Activated T-cell treated with anti-CD3 and anti-CD28 coated beads, Interleukin-2, amount 50 U/mL, for 24 hours (primary cell): Measurements from ENCODE around the gene IL1RN.

Experiments used
- DNase-seq: peaks from one replicate; pipeline ENCODE4 v3.0.0-alpha.2; 2020
- H3K27ac Mint-ChIP-seq: 2 replicates; pipeline ENCODE4 v1.8.0; 2020; ENCODE audit warnings: mild to moderate bottlenecking, mixed read lengths
- H3K27me3 Mint-ChIP-seq: 2 replicates; pipeline ENCODE4 v1.8.0; 2020; ENCODE audit warnings: mixed read lengths
- H3K36me3 Mint-ChIP-seq: 2 replicates; pipeline ENCODE4 v1.8.0; 2020; ENCODE audit warnings: low read depth, mixed read lengths
- H3K4me1 Mint-ChIP-seq: 2 replicates; pipeline ENCODE4 v1.8.0; 2020; ENCODE audit warnings: low read depth, mixed read lengths
- H3K4me3 Mint-ChIP-seq: 2 replicates; pipeline ENCODE4 v1.8.0; 2020; ENCODE audit warnings: mild to moderate bottlenecking, moderate library complexity, mixed read lengths
- H3K9me3 Mint-ChIP-seq: 2 replicates; pipeline ENCODE4 v1.8.0; 2020; ENCODE audit warnings: mixed read lengths

Gene IL1RN

GRCh38 chr2:113164215-113164929 is 37.0 kb downstream of the IL1RN start:
- Mint-ChIP-seq H3K4me1 (peaks cover 47% of the 10 kb centered on the region), H3K9me3 (no peaks in the 10 kb centered on the region), H3K27me3 (no peaks in the 10 kb centered on the region), H3K4me3 (no peak overlapping the region), H3K27ac (no peak overlapping the region), H3K36me3 (no peaks in the 10 kb centered on the region)
- DNase-seq = no peak

GRCh38 chr2:113164930-113165585 is 37.7 kb downstream of the IL1RN start:
- Mint-ChIP-seq H3K27ac (no peak overlapping the region), H3K4me3 (no peak overlapping the region), H3K27me3 (no peaks in the 10 kb centered on the region), H3K36me3 (peaks cover 3% of the 10 kb centered on the region), H3K4me1 (peaks cover 52% of the 10 kb centered on the region), H3K9me3 (peaks cover 4% of the 10 kb centered on the region)
- DNase-seq = no peak

- Mint-ChIP-seq H3K4me1 (peaks cover 57% of the 10 kb centered on the region), H3K36me3 (peaks cover 6% of the 10 kb centered on the region), H3K4me3 (no peak overlapping the region), H3K27ac (peak overlapping the region; percentile 98), H3K27me3 (no peaks in the 10 kb centered on the region), H3K9me3 (peaks cover 7% of the 10 kb centered on the region)
- no peak for DNase-seq
Measured at GRCh38 chr2:113166187-113166645, 38.8 kb downstream of the IL1RN start.

GRCh38 chr2:113167115-113167932 is 39.9 kb downstream of the IL1RN start:
- Mint-ChIP-seq H3K4me3 (peak overlapping the region; percentile 63), H3K36me3 (peaks cover 13% of the 10 kb centered on the region), H3K9me3 (peaks cover 10% of the 10 kb centered on the region), H3K27ac (peak overlapping the region; percentile 98), H3K27me3 (no peaks in the 10 kb centered on the region), H3K4me1 (peaks cover 67% of the 10 kb centered on the region)
- peak; percentile 73 for DNase-seq

- Mint-ChIP-seq H3K9me3 (peaks cover 10% of the 10 kb centered on the region), H3K4me3 (peak overlapping the region; percentile 46), H3K27ac (peak overlapping the region; percentile 98), H3K36me3 (peaks cover 13% of the 10 kb centered on the region), H3K4me1 (peaks cover 67% of the 10 kb centered on the region), H3K27me3 (no peaks in the 10 kb centered on the region)
- no peak for DNase-seq
Measured at GRCh38 chr2:113167962-113168340, 40.6 kb downstream of the IL1RN start.

GRCh38 chr2:113169002-113169530 is 41.7 kb downstream of the IL1RN start:
- H3K4me3 Mint-ChIP-seq = peak overlapping the region; percentile 53
- H3K9me3 Mint-ChIP-seq = peaks cover 10% of the 10 kb centered on the region
- peaks cover 16% of the 10 kb centered on the region for H3K36me3 Mint-ChIP-seq
- H3K27me3 Mint-ChIP-seq = no peaks in the 10 kb centered on the region
- DNase-seq = no peak
- H3K4me1 Mint-ChIP-seq = peaks cover 74% of the 10 kb centered on the region
- H3K27ac Mint-ChIP-seq = peak overlapping the region; percentile 98

GRCh38 chr2:113169586-113169985 is 42.2 kb downstream of the IL1RN start:
- H3K27ac Mint-ChIP-seq = peak overlapping the region; percentile 48
- no peak overlapping the region for H3K4me3 Mint-ChIP-seq
- H3K36me3 Mint-ChIP-seq = peaks cover 22% of the 10 kb centered on the region
- DNase-seq = no peak
- no peaks in the 10 kb centered on the region for H3K27me3 Mint-ChIP-seq
- H3K9me3 Mint-ChIP-seq = peaks cover 10% of the 10 kb centered on the region
- peaks cover 70% of the 10 kb centered on the region for H3K4me1 Mint-ChIP-seq

GRCh38 chr2:113171334-113172075 is 44.1 kb downstream of the IL1RN start:
- DNase-seq = no peak
- Mint-ChIP-seq H3K4me1 (peaks cover 75% of the 10 kb centered on the region), H3K4me3 (no peak overlapping the region), H3K27me3 (no peaks in the 10 kb centered on the region), H3K36me3 (peaks cover 39% of the 10 kb centered on the region), H3K27ac (peak overlapping the region; percentile 96), H3K9me3 (peaks cover 10% of the 10 kb centered on the region)

- peaks cover 54% of the 10 kb centered on the region for H3K36me3 Mint-ChIP-seq
Measured at GRCh38 chr2:113172721-113173541, 45.5 kb downstream of the IL1RN start.

GRCh38 chr2:113173542-113174375 is 46.4 kb downstream of the IL1RN start, which contains the start of gene PSD4:
Gene PSD4, plus strand, starts transcription at chr2:113173971. Its CDS starts 8,486 bp downstream, at chr2:113182457.
- Mint-ChIP-seq H3K27me3 (no peaks in the 10 kb centered on the region), H3K4me3 (peak within 1 kb of the TSS; percentile 96), H3K9me3 (peaks cover 10% of the 10 kb centered on the region), H3K4me1 (peaks cover 75% of the 10 kb centered on the region), H3K36me3 (peaks cover 62% of the 10 kb centered on the region), H3K27ac (peak within 1 kb of the TSS; percentile 96)
- peak; percentile 88 for DNase-seq

More at GRCh38 chr2:113172721-113173541, 45.5 kb downstream of the IL1RN start:
- Mint-ChIP-seq H3K27me3 (no peaks in the 10 kb centered on the region), H3K4me3 (peak overlapping the region; percentile 96), H3K4me1 (peaks cover 75% of the 10 kb centered on the region), H3K27ac (peak overlapping the region; percentile 96), H3K9me3 (peaks cover 10% of the 10 kb centered on the region)
- no peak for DNase-seq

- H3K27me3 Mint-ChIP-seq = no peaks in the 10 kb centered on the region
- peak overlapping the region; percentile 96 for H3K4me3 Mint-ChIP-seq
- DNase-seq = no peak
- H3K27ac Mint-ChIP-seq = peak overlapping the region; percentile 96
- peaks cover 68% of the 10 kb centered on the region for H3K36me3 Mint-ChIP-seq
- peaks cover 10% of the 10 kb centered on the region for H3K9me3 Mint-ChIP-seq
- peaks cover 76% of the 10 kb centered on the region for H3K4me1 Mint-ChIP-seq
Measured at GRCh38 chr2:113174376-113174750, 47.0 kb downstream of the IL1RN start.

GRCh38 chr2:113175042-113175628 is 47.7 kb downstream of the IL1RN start:
- peaks cover 77% of the 10 kb centered on the region for H3K4me1 Mint-ChIP-seq
- H3K27ac Mint-ChIP-seq = peak overlapping the region; percentile 96
- peaks cover 6% of the 10 kb centered on the region for H3K9me3 Mint-ChIP-seq
- peaks cover 73% of the 10 kb centered on the region for H3K36me3 Mint-ChIP-seq
- DNase-seq = peak; percentile 69
- peak overlapping the region; percentile 96 for H3K4me3 Mint-ChIP-seq
- H3K27me3 Mint-ChIP-seq = no peaks in the 10 kb centered on the region
